Suprapubic skin (tissue), 4 donors: ENCODE data around the gene IHH. TPM values are rescaled to one million over a fixed set of nuclear protein-coding genes. Genes with fewer than 3 reads are reported as not detected.

Experiments
- DNase-seq, 2 donors: peaks; one replicate each; pipeline ENCODE4 v3.0.0-alpha.2; 2019; ENCODE audit warnings: low spot score in 2 of 2
- H3K27ac ChIP-seq: fragments of 200-600 bp; sonication (generic); one replicate; pipeline ENCODE4 v1.5.1; 2019
- H3K27me3 ChIP-seq: fragments of 200-600 bp; sonication (generic); one replicate; pipeline ENCODE4 v1.5.1; 2019
- H3K36me3 ChIP-seq: fragments of 200-600 bp; sonication (generic); one replicate; pipeline ENCODE4 v1.5.1; 2019
- H3K4me1 ChIP-seq: fragments of 200-600 bp; sonication (generic); one replicate; pipeline ENCODE4 v1.5.1; 2019
- H3K4me3 ChIP-seq: fragments of 200-600 bp; sonication (generic); one replicate; pipeline ENCODE4 v1.5.1; 2019; ENCODE audit warnings: mild to moderate bottlenecking
- H3K9me3 ChIP-seq: fragments of 200-600 bp; sonication (generic); one replicate; pipeline ENCODE4 v1.5.1; 2019
- EP300 ChIP-seq: sonication (generic); formaldehyde crosslinking; IDR thresholded peaks from one replicate; pipeline ENCODE4 v1.6.1; 2017; ENCODE audit warnings: antibody characterized with exemption
- POLR2A ChIP-seq, 2 donors: fragments of 450-650 bp; IDR thresholded peaks; one replicate each; pipeline ENCODE4 v1.6.1; 2017; ENCODE audit warnings: antibody characterized with exemption in 2 of 2, mild to moderate bottlenecking in 2 of 2, moderate library complexity in 2 of 2
- POLR2AphosphoS5 ChIP-seq, 3 donors: sonication (generic); formaldehyde crosslinking; IDR thresholded peaks; one replicate each; pipeline ENCODE4 v1.6.1; 2017; ENCODE audit warnings: antibody characterized with exemption in 3 of 3
- WGBS: methylation state at CpG from one replicate; pipeline ENCODE4 v1.1.5; 2018; 5-methylcytosine and 5-hydroxymethylcytosine counted together
- total RNA-seq, 4 donors: library from RNA; depleted of rRNA; stranded (reverse); fragments of >200 nt; gene quantifications; one replicate each; pipeline ENCODE4 v1.1.0, GENCODE V29; 2016
- TF ChIP-seq, protein P1 (sequence below), 2 donors: fragments of 200-600 bp in 1 of 2; fragments of 450-650 bp in 1 of 2; sonication (generic) in 1 of 2; IDR thresholded peaks; one replicate each; pipeline ENCODE4 v1.5.1; 2016 to 2019; ENCODE audit warnings: antibody characterized with exemption in 2 of 2, mild to moderate bottlenecking in 1 of 2, moderate library complexity in 1 of 2

IHH gene
- total RNA-seq, 4 donors from 2014 or later: 0.23 to 0.30 TPM; not detected in 2

DNA sequence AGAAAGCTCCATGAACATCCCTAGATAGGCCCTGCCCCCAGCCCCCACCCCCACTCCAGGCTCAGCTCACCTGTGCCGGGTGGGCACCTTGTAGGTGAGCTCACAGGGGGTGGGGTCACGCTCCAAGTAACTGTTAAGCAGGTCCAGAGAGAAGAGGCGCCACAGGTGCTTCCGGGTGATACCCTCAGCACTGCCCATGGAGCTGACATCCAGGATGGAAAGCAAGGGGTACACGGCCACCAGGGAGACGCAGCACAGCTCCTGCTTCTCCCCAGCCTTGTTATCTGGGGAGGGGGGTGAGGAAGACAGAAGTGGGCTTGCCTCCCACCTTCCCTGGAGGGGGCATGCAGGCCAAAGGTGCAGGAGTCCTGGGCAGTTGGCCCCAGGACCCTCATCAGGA is 41.3 kb downstream of the IHH start:
- DNase-seq: no peak
- WGBS: 60% methylated on average over 2 of the region's 6 CpGs
- Histone ChIP-seq H3K4me1 (no peaks in the 10 kb centered on the region), H3K9me3 (no peaks in the 10 kb centered on the region), H3K27ac (no peak overlapping the region), H3K4me3 (no peak overlapping the region), H3K36me3 (no peaks in the 10 kb centered on the region), H3K27me3 (peaks cover 11% of the 10 kb centered on the region)
- TF ChIP-seq EP300 (no peak), POLR2AphosphoS5 (IDR thresholded peaks at IDR 0.05) (no peak), POLR2A (IDR thresholded peaks at IDR 0.05) (no peak)
- TF ChIP-seq, protein P1, sequence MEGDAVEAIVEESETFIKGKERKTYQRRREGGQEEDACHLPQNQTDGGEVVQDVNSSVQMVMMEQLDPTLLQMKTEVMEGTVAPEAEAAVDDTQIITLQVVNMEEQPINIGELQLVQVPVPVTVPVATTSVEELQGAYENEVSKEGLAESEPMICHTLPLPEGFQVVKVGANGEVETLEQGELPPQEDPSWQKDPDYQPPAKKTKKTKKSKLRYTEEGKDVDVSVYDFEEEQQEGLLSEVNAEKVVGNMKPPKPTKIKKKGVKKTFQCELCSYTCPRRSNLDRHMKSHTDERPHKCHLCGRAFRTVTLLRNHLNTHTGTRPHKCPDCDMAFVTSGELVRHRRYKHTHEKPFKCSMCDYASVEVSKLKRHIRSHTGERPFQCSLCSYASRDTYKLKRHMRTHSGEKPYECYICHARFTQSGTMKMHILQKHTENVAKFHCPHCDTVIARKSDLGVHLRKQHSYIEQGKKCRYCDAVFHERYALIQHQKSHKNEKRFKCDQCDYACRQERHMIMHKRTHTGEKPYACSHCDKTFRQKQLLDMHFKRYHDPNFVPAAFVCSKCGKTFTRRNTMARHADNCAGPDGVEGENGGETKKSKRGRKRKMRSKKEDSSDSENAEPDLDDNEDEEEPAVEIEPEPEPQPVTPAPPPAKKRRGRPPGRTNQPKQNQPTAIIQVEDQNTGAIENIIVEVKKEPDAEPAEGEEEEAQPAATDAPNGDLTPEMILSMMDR (IDR thresholded peaks at IDR 0.05): no peak

DNA sequence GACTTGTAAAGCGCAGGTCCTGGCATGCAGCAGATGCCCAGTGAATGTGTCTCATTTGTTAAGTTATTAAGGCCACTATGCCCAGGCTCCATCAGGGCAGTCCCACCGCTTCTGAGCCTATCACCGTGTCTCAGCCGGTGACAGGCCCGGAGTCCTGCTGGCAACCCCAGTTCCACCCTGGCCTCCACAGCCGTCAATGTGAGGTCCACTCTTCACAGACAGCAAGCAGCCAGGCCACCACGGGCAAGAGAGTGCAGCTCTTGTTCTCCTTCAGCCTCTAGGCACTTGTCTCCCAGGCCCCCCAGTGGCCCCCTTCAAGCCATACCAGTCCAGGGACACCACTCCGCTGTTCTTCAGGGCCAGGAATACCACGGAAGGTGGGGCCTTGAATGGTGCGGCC is 42.0 kb downstream of the IHH start:
- no peak for DNase-seq
- TF ChIP-seq POLR2A (IDR thresholded peaks at IDR 0.05) (no peak), EP300 (no peak), POLR2AphosphoS5 (IDR thresholded peaks at IDR 0.05) (no peak)
- TF ChIP-seq, protein P1 (IDR thresholded peaks at IDR 0.05): no peak
- no peaks in the 10 kb centered on the region for H3K9me3 ChIP-seq
- 83% methylated on average over 8 of the region's 10 CpGs for WGBS
- H3K36me3 ChIP-seq: no peaks in the 10 kb centered on the region
- H3K4me1 ChIP-seq: no peaks in the 10 kb centered on the region
- no peak overlapping the region for H3K27ac ChIP-seq
- H3K27me3 ChIP-seq: peaks cover 16% of the 10 kb centered on the region
- H3K4me3 ChIP-seq: no peak overlapping the region

DNA sequence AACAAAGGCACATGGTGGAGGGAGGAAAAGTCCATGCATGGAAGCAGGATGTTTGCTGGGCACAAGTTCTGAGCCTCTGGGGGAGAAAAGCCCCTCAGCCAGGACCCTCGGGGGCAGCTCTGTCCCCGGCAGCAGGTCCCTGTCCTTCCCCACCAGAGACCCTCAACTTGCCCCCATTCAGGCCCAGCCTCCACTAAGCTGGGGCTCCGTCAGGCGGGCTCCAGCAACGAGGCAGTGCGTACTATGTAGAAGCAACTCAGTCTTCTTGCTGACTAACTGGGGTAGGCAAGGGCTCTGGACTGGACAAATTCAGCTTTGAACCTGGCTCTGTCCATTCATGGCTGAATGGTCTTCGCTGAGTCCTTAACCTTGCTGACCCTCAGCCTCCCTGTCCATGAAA is 42.4 kb downstream of the IHH start:
- TF ChIP-seq EP300 (no peak), POLR2A (IDR thresholded peaks at IDR 0.05) (no peak), POLR2AphosphoS5 (IDR thresholded peaks at IDR 0.05) (no peak)
- TF ChIP-seq, protein P1 (IDR thresholded peaks at IDR 0.05): no peak
- no peak for DNase-seq
- Histone ChIP-seq H3K4me3 (no peak overlapping the region), H3K4me1 (no peaks in the 10 kb centered on the region), H3K36me3 (no peaks in the 10 kb centered on the region), H3K9me3 (no peaks in the 10 kb centered on the region), H3K27ac (no peak overlapping the region), H3K27me3 (peaks cover 20% of the 10 kb centered on the region)
- 96% methylated on average over 7 of the region's 7 CpGs for WGBS

DNA sequence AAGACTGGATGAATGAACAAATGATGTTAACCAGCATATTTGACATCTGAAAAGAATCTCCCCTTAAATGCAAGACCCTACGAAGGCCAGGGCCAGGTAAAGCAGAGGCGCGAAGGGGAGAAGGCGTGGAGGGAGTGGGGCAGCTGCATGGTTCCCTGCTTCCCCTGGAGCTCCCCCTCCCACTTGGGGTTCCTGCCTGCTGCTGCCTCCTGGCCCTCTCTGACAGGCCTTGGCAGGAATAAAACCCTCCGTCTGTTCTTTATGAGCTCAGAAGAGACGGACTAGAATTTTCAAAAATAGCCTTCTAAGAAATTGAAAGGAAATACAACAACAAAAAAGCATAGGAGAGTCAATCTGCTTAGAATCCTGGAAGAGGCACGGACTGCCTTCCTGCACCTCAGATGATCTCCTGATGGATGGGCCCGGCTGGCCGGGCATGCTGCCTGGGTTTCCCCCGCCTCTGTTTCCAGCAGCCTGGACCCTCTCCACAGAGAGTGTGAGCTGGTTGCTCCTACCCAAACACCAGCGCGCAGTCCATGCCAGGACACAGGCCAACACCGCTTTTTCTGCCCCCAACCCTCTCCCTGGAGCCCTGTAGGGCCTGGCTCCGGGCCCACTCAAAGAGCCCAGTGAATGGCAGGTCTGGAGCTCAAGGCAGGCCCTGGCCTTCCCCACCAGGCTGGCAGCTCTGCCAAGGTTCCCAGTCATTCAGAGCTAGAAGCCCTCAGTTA is 43.4 kb downstream of the IHH start:
- H3K4me3 ChIP-seq: no peak overlapping the region
- no peaks in the 10 kb centered on the region for H3K36me3 ChIP-seq
- TF ChIP-seq EP300: no peak
- TF ChIP-seq, protein P1 (IDR thresholded peaks at IDR 0.05): no peak
- no peak for TF ChIP-seq POLR2AphosphoS5 (IDR thresholded peaks at IDR 0.05)
- no peak for TF ChIP-seq POLR2A (IDR thresholded peaks at IDR 0.05)
- peaks cover 21% of the 10 kb centered on the region for H3K27me3 ChIP-seq
- H3K27ac ChIP-seq: no peak overlapping the region
- no peaks in the 10 kb centered on the region for H3K4me1 ChIP-seq
- DNase-seq: no peak
- WGBS: 66% methylated on average over 14 of the region's 14 CpGs
- H3K9me3 ChIP-seq: no peaks in the 10 kb centered on the region

DNA sequence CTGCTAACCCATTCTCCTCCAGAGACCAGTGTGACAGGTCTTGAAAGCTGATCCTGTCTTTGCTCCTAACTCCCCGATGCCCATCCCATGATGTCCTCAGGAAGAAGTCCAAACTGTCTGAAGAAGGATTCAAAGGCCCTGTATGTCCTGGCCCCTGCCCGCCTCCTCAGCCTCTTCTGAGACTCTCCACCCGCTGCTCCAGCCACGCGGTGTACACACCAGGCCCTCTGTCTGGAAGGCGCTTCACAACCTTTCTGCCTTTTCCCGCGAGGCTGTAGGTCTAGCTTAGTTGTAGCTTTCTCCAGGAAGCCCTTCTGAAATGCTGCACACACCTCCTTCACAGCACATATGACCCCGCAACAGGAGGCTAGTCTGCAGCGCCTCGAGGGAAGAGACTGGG is 44.0 kb downstream of the IHH start:
- 91% methylated on average over 11 of the region's 11 CpGs for WGBS

More for the DNA sequence above, 44.0 kb downstream of the IHH start:
- Histone ChIP-seq H3K4me1 (no peaks in the 10 kb centered on the region), H3K27me3 (peaks cover 14% of the 10 kb centered on the region), H3K27ac (no peak overlapping the region), H3K9me3 (no peaks in the 10 kb centered on the region), H3K4me3 (no peak overlapping the region), H3K36me3 (no peaks in the 10 kb centered on the region)
- DNase-seq: no peak
- TF ChIP-seq EP300 (no peak), POLR2A (IDR thresholded peaks at IDR 0.05) (no peak), POLR2AphosphoS5 (IDR thresholded peaks at IDR 0.05) (no peak)
- TF ChIP-seq, protein P1 (IDR thresholded peaks at IDR 0.05): no peak
